MCF 10A (cell line): ENCODE measurements around the gene GTF3C5. TPM values are rescaled to one million over a fixed set of nuclear protein-coding genes. Genes with fewer than 3 reads are reported as not detected.

Experiments
- BruUV-seq: library from RNA; stranded (reverse); fragments of 400-500 nt; replicated peaks from 2 replicates; lab custom pipeline; 2021; lab: Mats Ljungman, UMichigan
- CTCF ChIA-PET: fragments of 300-600 bp; sonication (Branson Sonifier 250); formaldehyde crosslinking; extraction: SDS; loops from one replicate; lab custom pipeline; 2021; ENCODE audit warnings: antibody characterized with exemption, inconsistent platforms; lab: Yijun Ruan, JAX
- POLR2A ChIA-PET: fragments of 300-600, 350-650 bp; sonication (Branson Sonifier 250); formaldehyde crosslinking; extraction: SDS; loops from one replicate; lab custom pipeline; 2020; ENCODE audit warnings: antibody characterized with exemption, inconsistent platforms; lab: Yijun Ruan, JAX
- DNase-seq: peaks from one replicate; pipeline ENCODE4 v3.0.0-alpha.2; 2018; ENCODE audit not compliant: unreplicated experiment
- H3K27ac Mint-ChIP-seq: one replicate; pipeline ENCODE4 v1.8.0; 2022; ENCODE audit warnings: mild to moderate bottlenecking, low read depth, mixed read lengths; ENCODE audit not compliant: unreplicated experiment
- H3K27me3 Mint-ChIP-seq: one replicate; pipeline ENCODE4 v1.8.0; 2022; ENCODE audit warnings: mixed read lengths; ENCODE audit not compliant: insufficient read depth, unreplicated experiment
- H3K36me3 Mint-ChIP-seq: one replicate; pipeline ENCODE4 v1.8.0; 2022; ENCODE audit warnings: mild to moderate bottlenecking, moderate library complexity, mixed read lengths; ENCODE audit not compliant: insufficient read depth, unreplicated experiment
- H3K4me1 Mint-ChIP-seq: one replicate; pipeline ENCODE4 v1.8.0; 2022; ENCODE audit warnings: mixed read lengths; ENCODE audit not compliant: insufficient read depth, unreplicated experiment
- H3K4me3 Mint-ChIP-seq: one replicate; pipeline ENCODE4 v1.8.0; 2022; ENCODE audit warnings: mild to moderate bottlenecking, moderate library complexity, mixed read lengths; ENCODE audit not compliant: unreplicated experiment
- H3K9me3 Mint-ChIP-seq: one replicate; pipeline ENCODE4 v1.8.0; 2022; ENCODE audit warnings: mixed read lengths; ENCODE audit not compliant: unreplicated experiment
- intact Hi-C: fragments of 100-400 bp; cut with micrococcal nuclease; formaldehyde crosslinking; loops from 2 replicates; pipeline ENCODE4 v1.14.1; 2022
- total RNA-seq: library from RNA; stranded (reverse); gene quantifications from 2 replicates; pipeline ENCODE4 v1.2.3, GENCODE V29; 2022
- TF ChIP-seq, protein P1 (sequence below): fragments of 200-600 bp; IDR thresholded peaks from one replicate; pipeline ENCODE4 v1.8.0; 2022; ENCODE audit warnings: antibody characterized with exemption, mild to moderate bottlenecking; ENCODE audit not compliant: unreplicated experiment

GTF3C5 gene
- total RNA-seq, 1 experiment from 2014 or later: 55.4 TPM

DNA sequence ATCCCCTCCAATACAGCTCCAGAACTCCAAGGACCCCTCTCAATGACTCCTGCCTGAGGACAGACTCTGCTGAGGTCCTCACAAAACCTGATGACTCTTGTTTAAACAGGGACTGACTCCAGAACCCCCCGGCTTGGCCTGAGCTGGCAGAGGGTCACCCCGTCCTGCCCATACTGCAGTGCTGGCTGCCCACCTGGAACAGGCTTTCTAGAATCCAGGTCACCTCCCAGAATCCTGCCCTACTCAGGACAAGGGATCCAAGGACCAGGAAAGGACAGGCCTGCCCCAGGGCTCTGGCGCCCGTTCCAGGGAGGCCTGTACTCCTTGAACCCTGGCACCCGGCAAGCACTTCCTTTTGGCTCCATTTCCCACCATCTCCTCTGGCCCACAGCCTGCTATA is 68.1 kb downstream of the GTF3C5 start:
- no peaks in the 10 kb centered on the region for H3K27me3 Mint-ChIP-seq
- no TSS peak for BruUV-seq
- peaks cover 38% of the 10 kb centered on the region for H3K36me3 Mint-ChIP-seq
- no peaks in the 10 kb centered on the region for H3K4me1 Mint-ChIP-seq
- intact Hi-C loops: no loop called here
- H3K4me3 Mint-ChIP-seq: no peak overlapping the region
- CTCF ChIA-PET: interaction anchor here (0.9 to 1.1 kb wide), 2 partner anchors 9 to 45 kb away, joined by 3 to 5 read pairs; no protein-coding TSS in a partner anchor
- peaks cover 8% of the 10 kb centered on the region for H3K9me3 Mint-ChIP-seq
- no peak overlapping the region for H3K27ac Mint-ChIP-seq
- POLR2A ChIA-PET: interaction anchor here (0.8 kb wide), 1 partner anchor 9 kb away, joined by 3 read pairs; no protein-coding TSS in a partner anchor
- DNase-seq: no peak
- TF ChIP-seq, protein P1, sequence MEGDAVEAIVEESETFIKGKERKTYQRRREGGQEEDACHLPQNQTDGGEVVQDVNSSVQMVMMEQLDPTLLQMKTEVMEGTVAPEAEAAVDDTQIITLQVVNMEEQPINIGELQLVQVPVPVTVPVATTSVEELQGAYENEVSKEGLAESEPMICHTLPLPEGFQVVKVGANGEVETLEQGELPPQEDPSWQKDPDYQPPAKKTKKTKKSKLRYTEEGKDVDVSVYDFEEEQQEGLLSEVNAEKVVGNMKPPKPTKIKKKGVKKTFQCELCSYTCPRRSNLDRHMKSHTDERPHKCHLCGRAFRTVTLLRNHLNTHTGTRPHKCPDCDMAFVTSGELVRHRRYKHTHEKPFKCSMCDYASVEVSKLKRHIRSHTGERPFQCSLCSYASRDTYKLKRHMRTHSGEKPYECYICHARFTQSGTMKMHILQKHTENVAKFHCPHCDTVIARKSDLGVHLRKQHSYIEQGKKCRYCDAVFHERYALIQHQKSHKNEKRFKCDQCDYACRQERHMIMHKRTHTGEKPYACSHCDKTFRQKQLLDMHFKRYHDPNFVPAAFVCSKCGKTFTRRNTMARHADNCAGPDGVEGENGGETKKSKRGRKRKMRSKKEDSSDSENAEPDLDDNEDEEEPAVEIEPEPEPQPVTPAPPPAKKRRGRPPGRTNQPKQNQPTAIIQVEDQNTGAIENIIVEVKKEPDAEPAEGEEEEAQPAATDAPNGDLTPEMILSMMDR: no peak

DNA sequence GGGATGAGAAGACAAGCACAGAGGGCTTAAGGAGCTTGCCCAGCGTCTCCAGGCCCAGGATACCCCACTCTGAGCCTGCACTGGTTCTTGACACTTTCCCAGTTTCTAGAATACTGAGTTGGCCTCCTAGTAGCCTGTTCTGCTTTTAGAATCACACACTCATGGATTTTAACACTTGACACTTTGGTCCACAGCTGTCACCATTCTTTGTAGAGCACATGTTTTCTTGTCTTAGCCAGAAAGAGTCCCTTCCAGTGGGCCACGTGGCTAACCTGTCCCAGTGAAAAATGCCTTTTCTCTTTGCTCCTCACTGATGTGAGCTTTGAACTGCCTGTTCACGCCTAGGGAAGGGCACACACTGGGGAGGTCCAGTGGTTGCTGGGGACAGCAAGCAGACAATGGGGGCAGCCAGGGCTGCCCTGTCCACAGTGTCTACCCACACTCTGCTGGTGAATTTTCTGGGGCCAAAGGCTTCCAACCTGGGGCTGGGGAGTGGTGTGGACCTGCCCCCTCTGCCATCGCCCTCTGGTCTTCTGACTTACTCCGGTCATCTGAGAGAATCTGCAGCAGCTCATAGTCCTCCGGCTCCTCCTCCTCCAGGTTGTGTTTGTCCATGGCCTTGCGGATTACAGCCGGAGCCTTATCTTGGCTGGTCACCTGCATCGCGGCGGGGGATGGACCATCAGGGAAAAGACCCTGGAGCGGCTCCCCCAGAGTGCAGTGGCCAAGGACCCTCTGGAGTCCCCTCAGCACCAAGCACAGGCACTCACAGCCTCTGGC is 69.1 kb downstream of the GTF3C5 start:
- TF ChIP-seq, protein P1: no peak

DNA sequence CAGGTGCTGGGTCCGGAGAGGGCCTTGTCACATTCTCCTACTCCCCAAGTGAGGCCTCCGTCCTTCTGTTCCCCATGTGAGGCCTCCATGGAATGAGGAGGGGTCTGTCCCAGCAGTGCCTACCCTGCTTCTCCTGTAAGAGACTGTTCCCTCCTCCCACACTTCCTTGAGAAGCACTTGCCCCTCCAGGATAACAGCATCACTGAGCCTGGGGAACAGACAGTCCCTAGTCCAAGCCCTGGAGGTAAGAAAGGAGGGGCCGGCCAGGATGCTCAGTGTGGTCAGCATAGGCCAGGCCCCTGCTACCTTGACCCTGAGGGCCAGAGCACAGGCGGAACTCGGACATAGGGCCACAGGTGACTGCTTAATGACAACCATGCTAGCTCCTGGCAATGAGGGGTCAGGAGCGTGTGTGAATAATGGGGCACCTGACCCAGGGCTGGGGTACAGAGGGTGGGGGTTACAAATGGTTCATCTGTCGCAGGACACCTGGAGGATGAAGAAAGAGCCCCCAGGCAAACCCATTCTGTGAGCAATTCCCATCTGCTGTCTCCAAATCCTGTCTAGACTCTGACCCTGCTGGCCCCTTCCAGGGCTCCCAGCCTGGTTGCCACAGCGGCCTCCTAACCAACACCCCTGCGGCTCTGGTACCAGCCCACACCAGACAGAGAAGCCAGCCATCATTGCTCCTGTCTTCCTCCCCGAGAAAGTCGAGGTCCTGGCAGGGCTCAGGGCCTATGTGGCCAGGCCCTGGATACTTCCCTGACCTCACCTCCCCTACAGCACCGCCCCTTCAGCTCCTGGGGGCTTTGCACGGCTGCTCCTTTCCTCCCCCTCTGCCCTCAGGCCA is 69.9 kb downstream of the GTF3C5 start:
- DNase-seq: no peak
- no peaks in the 10 kb centered on the region for H3K4me1 Mint-ChIP-seq
- H3K4me3 Mint-ChIP-seq: no peak overlapping the region
- intact Hi-C loops: no loop called here
- H3K27me3 Mint-ChIP-seq: no peaks in the 10 kb centered on the region
- no peak overlapping the region for H3K27ac Mint-ChIP-seq
- H3K36me3 Mint-ChIP-seq: peaks cover 45% of the 10 kb centered on the region
- CTCF ChIA-PET: interaction anchor here (0.9 to 10.7 kb wide), 5 partner anchors 10 to 60 kb away, joined by 3 to 183 read pairs (median 3); no protein-coding TSS in a partner anchor
- POLR2A ChIA-PET: no interaction called here
- H3K9me3 Mint-ChIP-seq: peaks cover 8% of the 10 kb centered on the region
- TF ChIP-seq, protein P1: no peak
- BruUV-seq: no TSS peak

More for the DNA sequence above, 69.1 kb downstream of the GTF3C5 start:
- no peak for DNase-seq
- intact Hi-C loops: no loop called here
- no peak overlapping the region for H3K27ac Mint-ChIP-seq
- H3K4me3 Mint-ChIP-seq: no peak overlapping the region
- ChIA-PET POLR2A (interaction anchor here (0.8 kb wide), 1 partner anchor 8 kb away, joined by 3 read pairs; no protein-coding TSS in a partner anchor), CTCF (interaction anchor here (0.6 to 1.1 kb wide), 4 partner anchors 10 to 385 kb away, joined by 3 to 5 read pairs (median 4); no protein-coding TSS in a partner anchor)
- H3K4me1 Mint-ChIP-seq: no peaks in the 10 kb centered on the region
- BruUV-seq: no TSS peak
- H3K27me3 Mint-ChIP-seq: no peaks in the 10 kb centered on the region
- peaks cover 43% of the 10 kb centered on the region for H3K36me3 Mint-ChIP-seq
- peaks cover 8% of the 10 kb centered on the region for H3K9me3 Mint-ChIP-seq
